Adrenal gland (tissue), 12 donors: ENCODE data around the gene PPP2CA. TPM values are rescaled to one million over a fixed set of nuclear protein-coding genes. Genes with fewer than 3 reads are reported as not detected.

ENCODE experiments used
- DNase-seq, 7 donors: peaks; one replicate each; pipeline ENCODE4 v3.0.0-alpha.2; 2019 to 2020
- H3K27ac ChIP-seq, 5 donors: fragments of 200-600 bp; sonication (generic) in 4 of 5; 1 replicate in 3 of 5; 2 replicates in 2 of 5; pipeline versions ENCODE4 v1.5.1 to v1.8.0; 2016 to 2020; ENCODE audit warnings: mild to moderate bottlenecking in 1 of 5
- H3K27me3 ChIP-seq: fragments of 200-600 bp; 2 replicates; pipeline ENCODE4 v1.8.0; 2021
- H3K36me3 ChIP-seq, 2 donors: fragments of 200-600 bp; replicated peaks in 1 of 2; 1 replicate in 1 of 2; 2 replicates in 1 of 2; pipeline versions ENCODE4 v1.5.1 to v1.8.0; 2018 to 2022
- H3K4me1 ChIP-seq, 2 donors: fragments of 200-600 bp; replicated peaks in 1 of 2; 1 replicate in 1 of 2; 2 replicates in 1 of 2; pipeline versions ENCODE4 v1.5.1 to v1.8.0; 2018 to 2021
- H3K4me3 ChIP-seq, 4 donors: fragments of 200-600 bp; sonication (generic) in 3 of 4; one replicate each; pipeline ENCODE4 v1.5.1; 2016 to 2018
- H3K9me3 ChIP-seq, 3 donors: fragments of 200-600 bp; sonication (generic) in 1 of 3; replicated peaks in 1 of 3; 1 replicate in 2 of 3; 2 replicates in 1 of 3; pipeline versions ENCODE4 v1.5.1 to v1.8.0; 2016 to 2021
- CTCF ChIP-seq, 6 experiments: fragments of 450-650 bp in 4 of 6; fragments of 200-600 bp in 2 of 6; sonication (generic) in 1 of 6; IDR thresholded peaks; 1 replicate in 5 of 6; 2 replicates in 1 of 6; pipeline versions ENCODE4 v1.5.1 to v1.8.0; 2016 to 2021; ENCODE audit warnings: antibody characterized with exemption in 6 of 6, mild to moderate bottlenecking in 2 of 6, moderate library complexity in 1 of 6
- POLR2A ChIP-seq, 2 donors: fragments of 450-650 bp; IDR thresholded peaks; one replicate each; pipeline ENCODE4 v1.6.1; 2017; ENCODE audit warnings: antibody characterized with exemption in 2 of 2, mild to moderate bottlenecking in 2 of 2, moderate library complexity in 1 of 2
- WGBS, 4 donors: extraction: QIAGEN DNeasy Blood & Tissue Kit in 2 of 4; methylation state at CpG; one replicate each; pipeline versions ENCODE4 v1.1.5 to v1.1.7; 2013 to 2017; 5-methylcytosine and 5-hydroxymethylcytosine counted together
- intact Hi-C, 2 donors: fragments of 100-400 bp; cut with DNase I; formaldehyde crosslinking; loops; one replicate each; pipeline versions ENCODE4 v1.14.1 to v1.15.0; 2022 to 2023
- polyA plus RNA-seq, 3 donors: library from polyadenylated mRNA; stranded (reverse); fragments of 200-250 nt in 2 of 3; fragments of 350-450 nt in 1 of 3; fragmentation: Illumina TruSeq in 1 of 3; extraction: RNeasy Lipid Tissue Mini Kit (QIAGEN cat#74804) in 1 of 3; gene quantifications; one replicate each; pipeline ENCODE4 v1.2.3, GENCODE V29; 2013 to 2014
- total RNA-seq, 9 donors: library from RNA; depleted of rRNA in 4 of 9; stranded (reverse); fragments of >200 nt in 4 of 9; fragments of 120-200 nt in 1 of 9; fragmentation: NEBNext Ultra II Directional in 1 of 9; extraction: Animal tissue kit (Norgen Biotek cat#: 25700) in 1 of 9; gene quantifications; one replicate each; pipeline versions ENCODE4 v1.1.0 to v1.2.4, GENCODE V29; 2013 to 2023
- donor health status: healthy with polysubstance abuse.
- donor health status: Bipolar disorder and iron deficiency.
- donor health status: DM: yes; HTN: yes; CAD: no.
- donor health status: DM: no; HTN: no; CAD: no.
- donor health status: DM: no; HTN: no; CAD: no.
- donor health status: DM: yes; HTN: yes; CAD: no.

PPP2CA gene
- total and polyA plus RNA-seq, 12 donors: 26.9 to 246 (median 145) TPM

- Histone ChIP-seq H3K4me1 (no peaks in the 10 kb centered on the region), H3K36me3 (no peaks in the 10 kb centered on the region), H3K4me3 (no peak overlapping the region), H3K27me3 (no peaks in the 10 kb centered on the region), H3K9me3 (no peaks in the 10 kb centered on the region), H3K27ac (no peak overlapping the region)
- intact Hi-C loops: no loop called here
- TF ChIP-seq CTCF (IDR thresholded peaks at IDR 0.05): no peak
- TF ChIP-seq POLR2A (IDR thresholded peaks at IDR 0.05): no peak
- no peak for DNase-seq
- 64 to 76% (median 73%) methylated on average over 5 of the region's 5 CpGs for WGBS, 4 donors
Measured at GRCh38 chr5:134252671-134253070, 26.8 kb upstream of the PPP2CA start.

GRCh38 chr5:134250949-134251348 is 25.1 kb upstream of the PPP2CA start:
- Histone ChIP-seq H3K36me3 (no peaks in the 10 kb centered on the region), H3K4me1 (no peaks in the 10 kb centered on the region), H3K9me3 (no peaks in the 10 kb centered on the region), H3K27ac (no peak overlapping the region), H3K27me3 (no peaks in the 10 kb centered on the region), H3K4me3 (no peak overlapping the region)
- TF ChIP-seq POLR2A (IDR thresholded peaks at IDR 0.05): no peak
- 84 to 90% (median 86%) methylated on average over 3 of the region's 3 CpGs for WGBS, 4 donors
- intact Hi-C loops: no loop called here
- DNase-seq: no peak

- Histone ChIP-seq H3K4me1 (no peaks in the 10 kb centered on the region), H3K9me3 (no peaks in the 10 kb centered on the region), H3K4me3 (no peak overlapping the region), H3K27ac (no peak overlapping the region), H3K27me3 (no peaks in the 10 kb centered on the region), H3K36me3 (no peaks in the 10 kb centered on the region)
- intact Hi-C loops: no loop called here
- TF ChIP-seq CTCF (IDR thresholded peaks at IDR 0.05): no peak
- no peak for TF ChIP-seq POLR2A (IDR thresholded peaks at IDR 0.05)
- peak in 6 of 7 donors; percentile 25 to 66 (median 50) for DNase-seq
- WGBS, 4 donors: 72 to 79% (median 77%) methylated on average over 15 of the region's 15 CpGs
Measured at GRCh38 chr5:134249469-134250379, 23.9 kb upstream of the PPP2CA start.

- no peaks in the 10 kb centered on the region for H3K36me3 ChIP-seq
- H3K27me3 ChIP-seq: no peaks in the 10 kb centered on the region
- DNase-seq: no peak
- TF ChIP-seq POLR2A (IDR thresholded peaks at IDR 0.05): no peak
- TF ChIP-seq CTCF (IDR thresholded peaks at IDR 0.05): no peak
- intact Hi-C loops: no loop called here
- no peaks in the 10 kb centered on the region for H3K4me1 ChIP-seq
- 64 to 84% (median 74%) methylated on average over 3 of the region's 3 CpGs for WGBS, 4 donors
- H3K4me3 ChIP-seq: no peak overlapping the region
- no peak overlapping the region for H3K27ac ChIP-seq
- no peaks in the 10 kb centered on the region for H3K9me3 ChIP-seq
Measured at GRCh38 chr5:134248256-134248655, 22.4 kb upstream of the PPP2CA start.
